Measurements from ENCODE around the gene AUTS2.

Gene AUTS2

GRCh38 chr7:70015353-70015752, 417.1 kb downstream of the AUTS2 start:
- DNase-seq: no peak

GRCh38 chr7:70016044-70016770, 417.9 kb downstream of the AUTS2 start:
- no peak for DNase-seq

- DNase-seq: no peak
These were observed 419.1 kb downstream of the AUTS2 start for GRCh38 chr7:70017357-70017756.

- DNase-seq: no peak
These were observed 420.4 kb downstream of the AUTS2 start for GRCh38 chr7:70018700-70019099.

GRCh38 chr7:70027867-70028266, 429.6 kb downstream of the AUTS2 start:
- peak; percentile 18 for DNase-seq

GRCh38 chr7:70028620-70029019, 430.3 kb downstream of the AUTS2 start:
- DNase-seq: no peak

GRCh38 chr7:70029993-70030392, 431.7 kb downstream of the AUTS2 start:
- DNase-seq: no peak

GRCh38 chr7:70030745-70031144, 432.5 kb downstream of the AUTS2 start:
- no peak for DNase-seq

- no peak for DNase-seq
These were observed 433.0 kb downstream of the AUTS2 start for GRCh38 chr7:70031245-70031644.

GRCh38 chr7:70032649-70033048, 434.4 kb downstream of the AUTS2 start:
- DNase-seq: peak; percentile 42

- no peak for DNase-seq
These were observed 435.0 kb downstream of the AUTS2 start for GRCh38 chr7:70033226-70033625.

- DNase-seq: no peak
These were observed 436.7 kb downstream of the AUTS2 start for GRCh38 chr7:70034999-70035398.

- DNase-seq: no peak
These were observed 437.2 kb downstream of the AUTS2 start for GRCh38 chr7:70035519-70035918.

GRCh38 chr7:70035955-70036354, 437.7 kb downstream of the AUTS2 start:
- DNase-seq: no peak

- DNase-seq: no peak
These were observed 438.4 kb downstream of the AUTS2 start for GRCh38 chr7:70036695-70037094.

- no peak for DNase-seq
These were observed 439.1 kb downstream of the AUTS2 start for GRCh38 chr7:70037171-70037933.

GRCh38 chr7:70040051-70040450, 441.8 kb downstream of the AUTS2 start:
- no peak for DNase-seq

GRCh38 chr7:70040970-70041766, 442.9 kb downstream of the AUTS2 start:
- no peak for DNase-seq

GRCh38 chr7:70042533-70042932, 444.3 kb downstream of the AUTS2 start:
- no peak for DNase-seq

GRCh38 chr7:70043015-70043538, 444.8 kb downstream of the AUTS2 start:
- DNase-seq: no peak

- DNase-seq: peak; percentile 27
These were observed 445.8 kb downstream of the AUTS2 start for GRCh38 chr7:70044064-70044463.

GRCh38 chr7:70044525-70044924, 446.2 kb downstream of the AUTS2 start:
- DNase-seq: no peak

GRCh38 chr7:70044981-70045380, 446.7 kb downstream of the AUTS2 start:
- DNase-seq: no peak
